ENCODE data around the gene EXOSC10.
"Not testable (repeated sequence)": the region's sequence is repeated elsewhere in the genome, so short reads cannot be mapped to it uniquely, and the experiment has no call there.

GRCh38 chr1:11073398-11073797, 26.3 kb downstream of the EXOSC10 start:
- TF ChIP-seq, protein P1, sequence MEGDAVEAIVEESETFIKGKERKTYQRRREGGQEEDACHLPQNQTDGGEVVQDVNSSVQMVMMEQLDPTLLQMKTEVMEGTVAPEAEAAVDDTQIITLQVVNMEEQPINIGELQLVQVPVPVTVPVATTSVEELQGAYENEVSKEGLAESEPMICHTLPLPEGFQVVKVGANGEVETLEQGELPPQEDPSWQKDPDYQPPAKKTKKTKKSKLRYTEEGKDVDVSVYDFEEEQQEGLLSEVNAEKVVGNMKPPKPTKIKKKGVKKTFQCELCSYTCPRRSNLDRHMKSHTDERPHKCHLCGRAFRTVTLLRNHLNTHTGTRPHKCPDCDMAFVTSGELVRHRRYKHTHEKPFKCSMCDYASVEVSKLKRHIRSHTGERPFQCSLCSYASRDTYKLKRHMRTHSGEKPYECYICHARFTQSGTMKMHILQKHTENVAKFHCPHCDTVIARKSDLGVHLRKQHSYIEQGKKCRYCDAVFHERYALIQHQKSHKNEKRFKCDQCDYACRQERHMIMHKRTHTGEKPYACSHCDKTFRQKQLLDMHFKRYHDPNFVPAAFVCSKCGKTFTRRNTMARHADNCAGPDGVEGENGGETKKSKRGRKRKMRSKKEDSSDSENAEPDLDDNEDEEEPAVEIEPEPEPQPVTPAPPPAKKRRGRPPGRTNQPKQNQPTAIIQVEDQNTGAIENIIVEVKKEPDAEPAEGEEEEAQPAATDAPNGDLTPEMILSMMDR (conservative IDR thresholded peaks at IDR 0.05; ENCODE audit: low read depth, low read length) = not testable (repeated sequence)
- not testable (repeated sequence) for TF ChIP-seq RFX5 (IDR thresholded peaks at IDR 0.05; ENCODE audit: low read depth, low read length); CHD1 (IDR thresholded peaks at IDR 0.05; ENCODE audit: low read depth, low read length); MAZ (IDR thresholded peaks at IDR 0.05; ENCODE audit: borderline replicate concordance, low read depth, low read length); FOS (IDR thresholded peaks at IDR 0.05; ENCODE audit: low read depth, low read length); CEBPB (IDR thresholded peaks at IDR 0.05; ENCODE audit: low read depth, low read length); POLR2A (IDR thresholded peaks at IDR 0.05; ENCODE audit: low read depth, low read length)

Data from IMR-90 (cell line).